DMS79 (cell line): Measurements from ENCODE around the gene ZNF132.

Source experiments
- DNase-seq: peaks from one replicate; lab custom pipeline; 2025; lab: John Stamatoyannopoulos, UW

Gene ZNF132

GRCh38 chr19:58386576-58387337, 53.2 kb downstream of the ZNF132 start, which contains the start of gene RPS5:
Gene RPS5, plus strand, starts transcription at chr19:58387269. Its CDS starts 869 bp downstream, at chr19:58388138.
- DNase-seq, result peak; percentile 96

GRCh38 chr19:58385891-58386575, 53.9 kb downstream of the ZNF132 start:
- DNase-seq, result no peak

- DNase-seq, result no peak
Observed at GRCh38 chr19:58385313-58385890, 54.6 kb downstream of the ZNF132 start.

GRCh38 chr19:58382997-58383603, 56.9 kb downstream of the ZNF132 start:
- no peak for DNase-seq
